Fibroblast of the aortic adventitia (primary cell): ENCODE results near the gene EID1. TPM values are rescaled to one million over a fixed set of nuclear protein-coding genes. Genes with fewer than 3 reads are reported as not detected.

Source experiments
- DNase-seq: peaks from one replicate; pipeline ENCODE4 v3.0.0-alpha.2; 2010; ENCODE audit warnings: low read depth
- H3K4me3 ChIP-seq: 2 replicates; pipeline ENCODE4 v1.5.1; 2011; ENCODE audit warnings: low read depth, mild to moderate bottlenecking, control low read depth, low read length, moderate library complexity
- CTCF ChIP-seq: IDR thresholded peaks from 2 replicates; pipeline ENCODE4 v1.5.1; 2011; ENCODE audit warnings: mild to moderate bottlenecking, low read length, control low read depth, inconsistent platforms; ENCODE audit not compliant: insufficient read depth
- total RNA-seq: library from RNA; depleted of rRNA; stranded (reverse); fragments of >200 nt; gene quantifications from 2 replicates; pipeline ENCODE4 v1.2.3, GENCODE V29; 2012; ENCODE audit warnings: low replicate concordance

EID1 gene
- total RNA-seq, 1 donor, result 253 TPM

- DNase-seq, result peak; percentile 35
- no peak overlapping the region for H3K4me3 ChIP-seq
- TF ChIP-seq CTCF, result no peak
Observed at GRCh38 chr15:48858401-48858800, 19.5 kb upstream of the EID1 start.

GRCh38 chr15:48859426-48859825 lies 18.5 kb upstream of the EID1 start:
- TF ChIP-seq CTCF, result no peak
- no peak for DNase-seq
- H3K4me3 ChIP-seq, result no peak overlapping the region

GRCh38 chr15:48861813-48862431 lies 16.0 kb upstream of the EID1 start:
- no peak overlapping the region for H3K4me3 ChIP-seq
- DNase-seq, result peak; percentile 88
- peak; percentile 85 for TF ChIP-seq CTCF

- H3K4me3 ChIP-seq, result no peak overlapping the region
- no peak for DNase-seq
- TF ChIP-seq CTCF, result no peak
Observed at GRCh38 chr15:48862705-48863104, 15.2 kb upstream of the EID1 start.

GRCh38 chr15:48865370-48866079 lies 12.4 kb upstream of the EID1 start:
- H3K4me3 ChIP-seq, result no peak overlapping the region

GRCh38 chr15:48866141-48866563 lies 11.8 kb upstream of the EID1 start:
- H3K4me3 ChIP-seq, result no peak overlapping the region
- TF ChIP-seq CTCF, result no peak
- DNase-seq, result peak; percentile 84

More at GRCh38 chr15:48865370-48866079, 12.4 kb upstream of the EID1 start:
- TF ChIP-seq CTCF, result no peak
- peak; percentile 88 for DNase-seq
